Measurements from ENCODE around the gene NKG7.
"Not testable (repeated sequence)": the region's sequence is repeated elsewhere in the genome, so short reads cannot be mapped to it uniquely, and the experiment has no call there.

The NKG7 gene, protein sequence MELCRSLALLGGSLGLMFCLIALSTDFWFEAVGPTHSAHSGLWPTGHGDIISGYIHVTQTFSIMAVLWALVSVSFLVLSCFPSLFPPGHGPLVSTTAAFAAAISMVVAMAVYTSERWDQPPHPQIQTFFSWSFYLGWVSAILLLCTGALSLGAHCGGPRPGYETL

DNA sequence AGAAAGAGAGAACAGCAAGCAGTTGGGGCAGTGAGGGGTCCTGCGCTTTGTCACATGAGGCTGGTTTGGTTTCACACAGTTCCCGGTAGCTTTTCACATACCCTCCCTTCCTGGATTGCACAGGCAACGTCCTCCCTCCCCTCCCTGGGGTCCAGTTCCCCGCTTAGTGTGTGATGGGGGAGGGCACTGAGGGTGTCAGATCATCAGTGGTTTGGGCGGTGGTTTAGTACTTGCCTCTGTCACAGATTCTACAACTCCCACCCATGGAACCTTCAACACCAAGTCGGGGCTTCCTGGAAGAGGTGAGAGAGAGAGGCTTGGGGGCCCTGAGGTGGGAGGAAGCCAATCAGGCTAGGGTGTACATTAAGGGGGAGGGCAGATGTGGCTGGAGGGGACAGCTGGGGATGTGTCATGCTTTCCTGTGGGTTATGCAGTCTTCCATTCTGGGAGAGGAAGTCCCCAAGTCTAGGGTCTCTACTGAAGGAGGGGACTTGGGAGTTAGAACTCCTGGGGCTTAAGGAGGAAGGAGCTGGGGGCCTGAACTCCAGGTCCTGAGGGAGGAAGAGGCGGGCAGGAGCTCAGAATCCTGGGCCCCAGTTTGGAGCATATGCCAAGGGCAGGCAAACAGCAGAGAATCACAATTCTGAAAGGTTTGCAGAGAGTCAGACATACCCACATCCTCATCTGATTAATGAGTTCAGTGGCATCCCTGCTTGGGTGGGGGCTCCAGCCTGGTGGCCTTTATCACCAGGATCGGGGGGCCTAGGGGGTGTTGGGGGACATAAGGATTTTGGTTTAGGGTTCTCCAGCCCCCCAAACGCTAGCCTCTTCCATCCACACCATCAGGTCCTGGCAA, at the start of gene NKG7:
NKG7 (minus strand) TSS at position 6 of the 856 bp plus-strand sequence. CDS start 119 bp downstream, outside the sequence.
- DNase-seq (ENCODE audit: low read depth in 2 of 2): peak; percentile 63 to 64

DNA sequence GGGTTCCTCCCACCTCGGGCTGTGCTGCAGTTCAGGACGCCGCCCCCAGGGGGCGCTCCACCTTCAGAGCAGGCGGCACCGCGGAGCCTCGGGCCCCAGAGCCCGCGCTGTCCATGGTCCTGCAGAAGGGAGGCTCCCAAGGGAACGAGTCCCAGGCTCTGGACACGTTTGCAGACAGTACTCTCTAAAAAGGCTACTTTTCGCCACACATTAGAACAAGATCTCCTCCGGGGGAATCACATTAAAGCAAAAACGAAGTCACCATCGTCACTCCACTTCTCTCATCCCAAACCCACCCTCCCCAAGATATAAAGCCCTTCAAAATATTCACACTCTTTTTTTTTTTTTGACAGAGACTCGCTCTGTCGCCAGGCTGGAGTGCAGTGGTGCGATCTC, 49.6 kb upstream of the NKG7 start:
- DNase-seq (ENCODE audit: low read depth in 2 of 2): peak; percentile 86 to 91

DNA sequence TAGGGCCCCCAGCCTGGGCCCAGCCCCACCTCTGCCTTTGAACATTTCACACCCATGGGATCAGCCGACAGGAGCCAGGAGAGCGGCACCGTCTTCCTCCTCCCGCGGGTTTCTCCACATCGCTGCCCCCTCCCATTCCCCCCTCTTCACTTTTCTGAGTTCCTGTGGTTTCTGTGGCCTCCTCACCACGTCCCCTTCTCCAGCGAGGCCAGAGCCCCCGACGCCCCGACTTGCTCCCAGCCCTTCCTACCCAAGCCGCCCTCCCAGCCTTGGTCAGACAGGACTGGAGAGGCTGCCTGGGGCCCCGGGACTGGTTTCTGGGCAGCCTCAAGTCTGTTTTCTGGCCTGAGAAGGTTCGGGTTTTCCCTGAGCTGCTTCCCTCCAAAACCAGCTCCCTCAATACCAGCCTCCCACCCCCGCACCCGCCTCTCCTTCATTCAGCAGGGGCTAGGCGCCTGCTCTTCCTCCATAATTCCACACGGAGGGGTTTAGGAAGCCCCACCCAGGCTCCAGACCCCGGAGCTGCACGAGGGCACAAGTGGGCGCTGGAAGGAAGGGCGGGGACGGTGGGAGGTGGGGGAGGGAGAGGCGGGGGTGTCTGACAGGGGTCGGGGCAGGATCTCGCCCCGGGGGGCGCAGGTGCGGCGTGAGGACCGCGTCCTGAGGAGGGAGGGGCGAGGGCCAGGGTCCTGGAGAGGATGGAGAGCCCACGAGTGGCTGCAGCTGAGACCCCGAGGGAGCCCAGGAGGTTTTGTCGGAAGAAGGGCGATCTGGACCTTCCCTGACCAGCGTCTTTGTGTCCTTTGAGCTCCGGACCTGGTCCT, 49.0 kb upstream of the NKG7 start:
- DNase-seq (ENCODE audit: low read depth in 2 of 2): no peak

DNA sequence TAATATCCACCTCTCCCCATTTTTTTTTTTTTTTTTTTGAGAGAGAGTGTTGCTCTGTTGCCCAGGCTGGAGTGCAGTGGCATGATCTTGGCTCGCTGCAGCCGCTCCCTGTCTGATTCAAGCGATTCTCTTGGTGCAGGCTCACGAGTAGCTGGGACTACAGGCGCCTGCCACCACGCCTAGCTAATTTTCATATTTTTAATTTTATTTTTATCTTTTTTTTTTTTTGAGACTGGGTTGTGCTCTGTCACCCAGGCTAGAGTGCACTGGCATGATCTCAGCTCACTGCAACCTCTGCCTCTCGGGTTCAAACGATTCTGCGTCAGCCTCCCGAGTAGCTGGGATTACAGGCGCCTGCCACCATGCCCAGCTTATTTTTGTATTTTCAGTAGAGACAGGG, 48.1 kb upstream of the NKG7 start:
- not testable (repeated sequence) for DNase-seq (ENCODE audit: low read depth in 2 of 2)

DNA sequence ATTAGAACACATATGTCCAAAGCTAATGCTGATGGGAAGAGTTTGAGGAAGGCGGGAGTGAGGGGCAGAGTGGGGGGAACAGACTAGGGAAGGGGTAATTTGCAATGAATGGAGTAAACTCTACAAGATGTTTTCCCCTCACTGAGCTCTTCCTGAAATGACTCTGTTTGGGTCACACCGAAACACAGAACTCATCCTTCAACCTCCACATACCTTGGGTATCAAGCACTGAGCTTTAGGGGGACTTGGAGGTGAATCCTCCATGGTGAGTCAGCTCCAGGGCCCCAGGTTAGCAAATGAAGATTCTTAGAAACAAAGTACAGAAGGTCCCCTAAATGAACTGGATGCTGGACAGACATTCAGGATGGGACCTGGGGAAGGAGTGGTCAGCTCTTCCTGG, 46.3 kb upstream of the NKG7 start:
- DNase-seq (ENCODE audit: low read depth in 2 of 2): no peak

DNA sequence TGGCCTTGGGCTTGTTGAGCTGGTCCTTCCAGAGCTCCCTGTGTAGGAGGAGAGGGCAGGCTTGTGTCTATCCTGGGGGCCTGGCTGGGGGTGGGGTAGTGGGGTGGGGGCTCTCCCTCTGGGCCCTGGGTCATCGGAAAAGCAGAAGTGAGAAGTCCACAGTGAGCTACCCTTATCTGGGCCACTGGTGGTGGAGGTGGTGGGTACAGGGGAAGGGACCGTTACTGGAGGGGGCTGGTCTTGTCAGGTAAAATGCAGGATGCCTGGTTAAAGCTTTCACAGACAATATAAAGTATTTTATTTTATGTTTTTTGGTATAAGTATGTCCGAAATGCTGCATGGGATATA, 45.3 kb upstream of the NKG7 start:
- DNase-seq (ENCODE audit: low read depth in 2 of 2): no peak

DNA sequence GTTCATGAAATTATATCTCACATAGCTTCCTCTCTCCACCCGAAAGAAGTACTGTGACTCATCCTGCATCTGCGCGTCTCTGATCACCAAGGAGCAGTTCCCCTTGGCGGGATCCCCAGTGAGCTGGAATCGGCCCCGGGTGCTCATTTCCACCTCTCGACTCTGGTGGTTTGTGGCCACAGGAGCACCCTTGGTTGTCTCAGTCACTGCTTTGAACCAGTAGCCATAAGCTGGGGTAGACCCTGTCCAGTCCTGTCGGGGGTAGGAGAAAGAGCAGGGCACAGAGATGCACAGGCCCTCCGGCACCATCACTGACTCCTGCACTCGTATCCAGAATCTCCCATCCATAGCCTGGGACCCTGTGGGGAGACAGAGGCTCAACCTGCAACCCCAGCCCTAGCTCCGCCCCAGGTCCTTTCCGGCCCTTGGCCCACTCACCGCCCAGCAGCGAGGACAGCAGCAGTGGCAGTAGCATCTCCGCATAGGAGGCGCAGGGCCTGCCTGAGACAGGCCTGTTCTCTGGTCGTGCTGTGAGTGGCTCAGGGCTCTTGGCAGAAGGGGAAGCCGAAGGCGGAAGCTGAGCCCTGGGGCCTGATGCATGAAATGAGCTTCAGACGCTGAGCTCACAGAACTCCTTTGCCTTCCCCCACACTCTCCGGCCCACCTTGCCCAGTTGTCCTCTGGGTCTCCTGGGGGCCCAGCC, 44.8 kb upstream of the NKG7 start, which contains the start of gene SIGLEC10:
SIGLEC10 (minus strand) TSS at position 536 of the 703 bp plus-strand sequence; CDS start at position 475, 61 bp downstream.
- DNase-seq (ENCODE audit: low read depth in 2 of 2): no peak

DNA sequence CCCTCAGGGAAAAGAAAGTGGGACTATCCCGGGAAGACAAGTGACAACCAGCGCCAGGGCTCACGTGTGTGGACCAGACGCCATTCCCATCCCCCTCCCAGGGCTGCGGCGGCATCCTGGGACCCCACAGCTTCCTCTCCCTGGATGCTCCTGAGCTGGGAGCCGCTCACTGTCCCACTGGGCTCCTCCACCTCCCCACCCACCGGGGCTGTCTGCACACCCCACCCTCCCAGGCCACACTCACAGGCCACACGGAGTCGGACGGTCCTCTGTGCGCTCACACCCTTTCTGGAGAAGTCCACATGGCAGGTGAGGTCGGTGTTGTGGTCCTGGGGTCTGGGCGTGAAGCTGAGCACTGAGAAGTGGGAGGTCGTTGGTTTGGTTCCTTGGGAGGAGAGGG, 44.0 kb upstream of the NKG7 start:
- not testable (repeated sequence) for DNase-seq (ENCODE audit: low read depth in 2 of 2)

DNA sequence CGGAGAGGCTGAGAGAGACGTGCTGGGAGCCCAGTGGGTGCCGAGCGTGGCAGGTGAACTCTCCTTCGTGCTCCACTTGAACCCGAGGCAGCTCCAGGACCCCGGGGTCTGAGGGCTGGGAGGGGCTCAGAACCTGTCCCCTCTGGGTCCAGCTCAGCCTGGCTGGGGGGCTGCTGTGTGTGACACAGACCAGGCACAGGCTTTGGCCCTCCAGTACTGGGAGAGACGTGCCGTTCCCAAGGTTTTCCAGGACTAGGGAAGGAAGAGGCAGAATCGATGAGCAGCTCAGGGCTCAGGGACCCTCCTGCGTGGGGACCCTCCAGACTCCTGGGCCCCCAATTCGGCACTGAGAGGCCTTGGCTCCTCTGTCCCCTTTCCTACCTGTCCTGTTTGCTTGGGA, 42.7 kb upstream of the NKG7 start:
- no peak for DNase-seq (ENCODE audit: low read depth in 2 of 2)

DNA sequence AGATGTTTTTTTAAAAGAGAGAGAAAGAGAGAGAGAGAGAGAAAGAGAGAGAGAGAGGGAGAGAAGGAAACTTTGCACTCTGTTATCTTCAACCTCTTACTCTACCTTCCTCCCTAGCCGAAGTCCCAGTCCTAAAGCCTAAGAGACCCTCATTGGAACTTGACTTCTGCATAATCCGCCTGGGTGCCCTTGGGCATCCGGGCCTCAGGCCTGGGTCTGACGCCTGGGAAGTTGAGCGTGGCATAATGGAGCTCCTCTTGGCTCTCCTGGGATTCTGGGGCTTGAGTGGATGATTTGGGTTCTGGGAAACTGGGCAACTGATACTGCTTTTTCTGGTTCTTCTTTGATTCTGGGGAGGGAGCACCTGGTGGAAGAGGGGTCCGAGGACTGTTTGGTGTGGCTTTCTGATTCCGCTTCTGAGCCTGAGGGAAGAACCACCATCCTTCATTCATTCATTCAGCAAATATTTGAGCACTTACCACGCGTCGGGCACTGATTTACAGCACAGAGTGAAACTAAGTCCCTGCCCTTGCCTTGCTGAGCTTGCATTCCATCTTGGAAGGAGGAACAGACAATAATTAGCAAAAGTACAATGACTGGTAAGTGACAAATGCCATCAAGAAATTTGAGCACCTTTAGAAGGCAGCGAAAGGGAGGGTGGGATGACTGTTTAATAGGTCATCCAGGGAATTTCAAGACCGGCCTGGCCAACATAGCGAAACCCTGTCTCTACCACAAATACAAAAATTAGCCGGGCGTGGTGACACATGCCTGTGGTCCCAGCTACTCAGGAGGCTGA, 38.7 kb upstream of the NKG7 start:
- DNase-seq (ENCODE audit: low read depth in 2 of 2): no peak

DNA sequence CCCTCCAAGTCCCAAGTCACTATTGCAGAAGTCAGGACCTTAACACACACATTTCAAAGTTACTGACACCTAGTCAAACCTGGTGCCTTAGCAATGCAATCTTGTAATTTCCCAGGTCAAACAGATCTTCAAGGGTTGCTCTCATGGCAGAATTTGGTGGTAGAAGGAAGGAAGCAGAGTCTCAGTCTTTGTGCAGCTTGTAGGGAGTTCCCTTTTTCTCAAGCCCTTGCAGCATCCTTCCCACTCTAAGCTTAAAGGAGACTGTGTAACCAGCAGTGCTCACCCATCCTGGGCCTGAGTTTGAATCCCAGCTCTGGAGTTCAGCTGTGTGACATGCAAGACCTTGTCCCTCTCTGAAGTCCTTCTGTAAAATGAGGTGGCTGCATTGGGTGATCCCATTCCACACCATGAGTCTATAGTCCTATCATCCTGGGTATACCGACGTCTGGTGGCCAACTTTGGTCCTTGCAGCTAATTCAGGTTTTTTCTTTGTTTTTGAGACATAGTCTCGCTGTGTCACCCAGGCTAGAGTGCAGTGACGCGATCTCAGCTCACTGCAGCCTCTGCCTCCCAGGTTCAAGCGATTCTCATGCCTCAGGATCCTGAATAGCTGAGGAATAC, 35.2 kb upstream of the NKG7 start:
- no peak for DNase-seq (ENCODE audit: low read depth in 2 of 2)

DNA sequence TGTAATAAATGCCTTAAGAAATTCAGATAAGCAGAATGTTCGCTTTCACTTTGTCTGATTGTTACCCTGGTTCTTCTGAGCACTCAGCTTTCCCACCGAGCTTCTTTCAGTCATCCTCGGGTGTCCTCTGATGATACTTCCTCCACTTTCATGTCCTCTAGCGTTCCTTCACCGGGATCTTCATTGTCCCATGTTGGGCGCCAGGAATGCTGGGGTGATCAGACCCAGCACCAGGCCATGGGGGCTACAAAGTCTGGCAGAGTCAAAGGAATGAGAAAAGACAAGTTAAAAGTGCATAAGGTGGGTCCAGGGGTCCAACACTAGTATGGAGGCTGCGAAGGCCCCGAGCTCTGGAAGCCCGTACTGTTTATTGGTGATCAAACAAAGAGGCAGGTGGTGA, 29.7 kb upstream of the NKG7 start:
- no peak for DNase-seq (ENCODE audit: low read depth in 2 of 2)

DNA sequence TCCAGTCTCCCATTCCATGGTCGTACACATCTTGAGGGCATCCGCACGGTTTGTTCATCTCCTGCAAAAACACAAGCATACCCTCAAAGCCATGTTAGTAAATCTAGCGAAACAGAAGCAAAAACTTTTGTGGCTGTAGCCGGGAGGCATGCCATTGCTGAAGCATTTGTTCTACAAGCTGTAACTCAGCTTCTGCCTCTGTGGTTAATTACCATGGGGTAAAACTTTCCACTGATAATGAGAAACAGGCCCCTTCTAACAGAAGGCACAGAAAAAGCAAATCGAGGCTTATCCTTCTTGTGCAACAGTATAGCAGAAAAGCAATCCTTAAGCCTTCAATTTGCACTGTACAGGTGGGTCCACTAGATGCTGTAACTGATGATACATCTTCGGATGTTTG, 27.5 kb upstream of the NKG7 start:
- DNase-seq (ENCODE audit: low read depth in 2 of 2): not testable (repeated sequence)

DNA sequence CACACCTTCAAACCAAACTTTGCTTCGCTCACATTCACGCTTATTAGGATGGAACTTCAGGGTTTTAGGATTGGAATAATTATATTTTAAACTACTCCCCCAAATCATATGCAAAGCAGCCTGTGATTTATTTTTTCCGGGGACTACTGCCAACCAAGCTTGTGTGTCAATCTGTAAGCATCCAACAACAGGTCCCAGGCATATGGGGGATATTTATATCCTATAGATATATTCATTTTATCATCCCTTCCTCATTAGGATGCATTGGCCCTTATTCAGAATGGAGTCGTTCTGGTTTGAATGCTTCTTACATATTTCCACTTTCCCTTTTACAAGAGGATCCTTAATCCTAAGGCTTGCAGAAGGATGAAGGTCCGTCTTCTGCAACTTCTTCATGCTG, 26.8 kb upstream of the NKG7 start:
- no peak for DNase-seq (ENCODE audit: low read depth in 2 of 2)

DNA sequence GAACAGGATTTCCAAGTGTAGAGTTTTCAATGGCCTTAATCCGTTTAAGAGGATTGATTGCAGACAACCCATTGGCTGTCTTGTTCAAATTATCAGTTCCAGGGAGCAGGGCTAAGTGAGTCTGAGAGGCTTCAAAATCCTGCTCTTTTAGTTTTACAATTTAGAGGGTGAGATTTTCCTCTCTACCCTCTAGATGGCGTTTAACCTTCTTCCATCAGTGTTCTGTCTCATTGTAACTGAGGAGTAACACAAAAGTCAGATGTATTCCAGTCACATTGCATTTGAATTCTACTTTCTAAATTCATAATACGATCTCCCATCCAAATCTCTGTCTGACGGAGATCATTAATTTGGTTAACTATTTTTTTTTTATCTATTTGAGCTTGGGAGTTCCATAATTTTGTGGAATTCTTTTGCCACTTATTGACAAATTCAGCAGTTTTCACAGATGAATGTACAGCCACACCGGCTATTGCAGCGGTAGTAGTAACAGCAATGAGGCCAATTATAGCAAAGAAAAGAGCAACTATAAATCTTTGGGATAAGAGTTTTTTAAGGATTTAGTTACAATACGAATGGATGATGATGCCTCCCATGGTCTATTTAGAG, 25.7 kb upstream of the NKG7 start:
- DNase-seq (ENCODE audit: low read depth in 2 of 2): no peak

DNA sequence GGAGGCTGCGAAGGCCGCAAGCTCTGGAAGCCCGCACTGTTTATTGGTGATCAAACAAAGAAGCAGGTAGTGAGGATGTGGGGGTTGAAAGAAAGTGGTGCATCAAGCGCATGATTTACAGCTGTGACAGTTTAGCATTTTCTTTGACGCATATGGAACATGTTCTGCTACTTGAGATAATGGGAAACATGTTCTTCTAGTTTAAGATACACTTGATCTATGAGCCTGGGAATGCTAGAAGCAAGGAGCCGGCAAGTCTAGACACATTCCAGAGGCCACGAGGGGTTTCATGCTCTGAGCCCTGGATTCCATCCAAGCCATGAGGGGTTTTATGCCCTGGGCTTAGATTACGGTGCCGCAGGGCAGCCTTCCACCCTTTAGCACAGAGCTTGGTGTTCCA, 25.0 kb upstream of the NKG7 start:
- DNase-seq (ENCODE audit: low read depth in 2 of 2): not testable (repeated sequence)

DNA sequence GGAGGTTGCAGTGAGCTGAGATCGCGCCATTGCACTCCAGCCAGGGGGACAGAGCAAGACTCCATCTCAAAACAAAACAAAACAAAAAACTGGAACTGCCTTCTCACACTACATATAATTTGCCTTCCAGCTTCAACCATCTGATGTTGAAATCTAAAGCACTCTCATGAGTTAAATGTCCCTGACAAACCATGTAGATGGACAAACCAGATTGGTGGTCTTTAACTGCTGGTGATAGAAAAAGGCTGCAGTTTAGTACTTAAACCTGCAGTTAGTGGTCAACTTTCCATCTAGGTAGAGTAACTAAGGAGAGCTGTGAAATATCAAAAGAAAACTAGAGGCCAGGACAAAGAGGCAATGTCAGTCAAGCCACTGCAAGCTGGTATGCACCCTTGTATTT, 23.7 kb upstream of the NKG7 start:
- no peak for DNase-seq (ENCODE audit: low read depth in 2 of 2)

DNA sequence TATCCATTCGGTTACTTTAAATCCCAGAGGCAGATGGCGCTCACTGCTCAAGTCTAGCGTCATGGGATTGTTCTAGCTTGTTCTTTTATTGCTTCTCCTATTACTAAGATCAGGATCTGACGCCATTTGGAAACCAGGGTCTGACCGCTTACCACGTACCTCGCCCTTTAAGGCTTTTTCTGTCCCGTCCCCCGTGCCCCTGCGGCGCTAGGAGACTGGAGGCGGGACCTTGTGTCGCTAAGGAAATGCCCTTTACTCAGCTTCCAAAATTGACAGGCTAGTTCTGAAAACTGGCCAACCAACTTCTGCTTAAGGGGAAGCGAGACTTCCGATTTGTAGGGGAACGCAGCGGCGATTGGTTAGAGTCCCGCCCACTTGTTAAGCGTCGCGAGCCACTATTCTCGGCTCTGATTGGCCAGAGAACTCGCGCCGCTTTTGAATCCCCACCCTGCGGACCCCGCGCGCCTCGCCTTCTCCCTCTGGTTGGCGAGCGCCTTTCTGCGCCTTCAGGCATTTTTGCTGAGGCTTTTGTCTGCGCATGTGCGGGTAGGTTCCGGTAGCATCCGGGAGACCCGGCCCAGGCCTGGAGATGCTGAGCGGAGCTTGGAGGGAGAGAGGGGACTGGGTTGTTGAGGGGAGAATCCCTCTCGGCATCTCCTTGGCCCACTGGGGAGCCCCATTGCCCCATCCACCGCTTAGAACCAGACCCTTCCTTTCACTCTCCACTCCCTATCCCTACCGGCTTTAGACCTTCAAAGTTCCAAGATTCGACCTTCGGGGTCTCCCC, 21.8 kb upstream of the NKG7 start:
- DNase-seq (ENCODE audit: low read depth in 2 of 2): peak; percentile 76 to 90

DNA sequence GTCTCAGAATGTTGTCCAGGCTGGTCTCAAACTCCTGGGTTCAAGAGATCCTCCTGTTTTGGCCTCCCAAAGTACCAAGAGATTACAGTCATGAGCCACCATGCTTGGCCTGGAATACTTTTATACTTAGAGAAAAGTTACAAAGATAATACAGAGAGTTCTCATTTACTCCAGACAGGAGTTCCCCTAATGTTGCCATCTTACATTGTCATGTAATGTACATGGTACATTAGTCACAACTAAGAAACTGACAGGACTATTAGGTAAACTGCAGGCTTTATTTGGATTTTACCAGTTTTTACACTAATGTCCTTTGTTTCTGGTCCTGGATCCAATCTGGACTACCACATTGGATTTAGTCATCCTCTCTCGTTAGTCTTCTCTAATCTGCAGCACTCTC, 20.2 kb upstream of the NKG7 start:
- no peak for DNase-seq (ENCODE audit: low read depth in 2 of 2)
